HG03575 (cell line): ENCODE measurements around the gene SASH1.

ENCODE experiments used
- ATAC-seq: cut with Tn5 transposase; IDR thresholded peaks from one replicate; pipeline ENCODE4 v1.9.1; 2021; ENCODE audit not compliant: unreplicated experiment, insufficient number of reproducible peaks, low FRiP score; ENCODE audit errors: extremely low read depth

Gene SASH1

DNA sequence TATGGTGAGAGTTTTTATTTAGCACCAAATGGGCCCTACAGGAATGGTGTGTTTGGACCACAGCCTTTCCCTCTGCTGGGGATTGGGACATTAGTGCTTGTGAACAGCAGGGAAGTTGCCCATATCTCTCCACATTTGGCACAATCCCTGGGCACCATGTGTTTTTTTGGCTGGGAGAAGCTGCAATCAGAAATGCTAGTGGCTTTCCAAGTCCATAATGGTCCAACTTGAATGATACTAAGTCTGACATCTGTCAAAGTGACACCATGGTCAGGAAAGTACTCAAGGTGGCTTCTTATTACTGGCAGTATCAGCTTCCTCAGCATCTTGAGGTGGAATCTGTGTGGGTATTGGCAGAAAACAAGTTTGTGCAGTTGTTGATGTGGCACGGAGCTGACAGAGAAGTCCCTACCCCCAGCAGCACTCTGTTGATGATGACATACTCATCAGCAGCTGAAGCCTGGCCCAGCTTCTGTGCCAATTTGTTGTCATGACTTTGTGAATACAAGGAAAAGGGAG, 53.0 kb downstream of the SASH1 start:
- no peak for ATAC-seq

GRCh38 chr6:148396411-148396810, 53.8 kb downstream of the SASH1 start:
- ATAC-seq: no peak

DNA sequence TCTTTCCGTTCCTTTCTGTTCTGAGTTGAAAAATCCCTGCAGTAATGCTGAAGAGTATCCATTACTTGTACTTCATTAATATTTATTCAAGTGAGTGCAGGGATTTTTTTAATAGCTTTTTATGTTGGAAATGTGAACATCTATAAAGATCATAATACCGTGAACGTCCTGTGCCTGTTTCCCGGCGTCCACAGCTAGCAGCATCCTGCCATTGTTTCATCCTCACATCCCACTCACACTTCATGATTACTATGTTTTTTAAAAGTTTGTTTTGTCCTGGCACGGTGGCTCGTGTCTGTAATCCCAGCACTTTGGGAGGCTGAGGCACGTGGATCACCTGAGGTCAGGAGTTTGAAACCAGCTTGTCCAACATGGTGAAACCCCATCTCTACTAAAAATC, 54.3 kb downstream of the SASH1 start:
- no peak for ATAC-seq

DNA sequence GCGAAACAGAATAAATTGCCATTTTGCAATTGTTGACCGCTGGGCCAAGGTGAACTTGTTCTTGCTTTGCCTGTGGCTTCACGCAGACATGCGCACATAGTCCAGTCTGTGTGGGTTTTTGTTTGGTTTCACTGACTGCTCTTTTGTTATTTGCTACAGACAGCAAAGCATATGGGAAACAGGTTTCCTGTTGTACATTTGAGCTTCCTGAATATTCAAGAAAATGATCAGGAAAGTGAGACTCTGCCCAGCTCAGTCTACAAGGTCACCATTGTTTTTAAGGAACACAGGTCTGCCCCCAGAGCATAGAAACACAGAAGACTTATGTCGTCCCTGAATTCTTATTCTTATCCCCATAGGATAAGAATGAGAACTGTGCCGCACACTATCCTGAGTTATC, 55.6 kb downstream of the SASH1 start:
- ATAC-seq: no peak

- ATAC-seq: no peak
These were observed 56.0 kb downstream of the SASH1 start for GRCh38 chr6:148398678-148399077.

GRCh38 chr6:148401571-148401970, 58.9 kb downstream of the SASH1 start:
- ATAC-seq: no peak

- no peak for ATAC-seq
These were observed 61.9 kb downstream of the SASH1 start for GRCh38 chr6:148404456-148405054.

DNA sequence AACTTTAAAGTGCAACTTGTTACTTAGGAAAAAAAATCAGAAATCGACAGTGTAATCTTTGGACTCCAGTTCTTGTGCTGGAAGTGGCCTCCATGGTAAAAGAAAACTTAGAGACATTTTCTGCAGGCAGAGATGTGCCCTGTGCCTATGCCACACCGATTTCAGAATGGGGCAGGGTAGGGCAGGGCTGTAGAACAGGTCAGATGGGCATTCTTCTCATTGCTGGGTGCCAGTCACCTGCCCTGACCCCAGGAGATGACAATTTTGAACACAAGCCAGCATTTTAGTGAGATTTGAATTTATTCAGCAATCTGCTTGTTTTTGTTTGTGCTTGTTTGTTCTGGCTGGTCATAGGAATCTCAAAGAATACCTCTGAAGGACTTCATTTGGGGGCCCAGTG, 63.3 kb downstream of the SASH1 start:
- no peak for ATAC-seq

DNA sequence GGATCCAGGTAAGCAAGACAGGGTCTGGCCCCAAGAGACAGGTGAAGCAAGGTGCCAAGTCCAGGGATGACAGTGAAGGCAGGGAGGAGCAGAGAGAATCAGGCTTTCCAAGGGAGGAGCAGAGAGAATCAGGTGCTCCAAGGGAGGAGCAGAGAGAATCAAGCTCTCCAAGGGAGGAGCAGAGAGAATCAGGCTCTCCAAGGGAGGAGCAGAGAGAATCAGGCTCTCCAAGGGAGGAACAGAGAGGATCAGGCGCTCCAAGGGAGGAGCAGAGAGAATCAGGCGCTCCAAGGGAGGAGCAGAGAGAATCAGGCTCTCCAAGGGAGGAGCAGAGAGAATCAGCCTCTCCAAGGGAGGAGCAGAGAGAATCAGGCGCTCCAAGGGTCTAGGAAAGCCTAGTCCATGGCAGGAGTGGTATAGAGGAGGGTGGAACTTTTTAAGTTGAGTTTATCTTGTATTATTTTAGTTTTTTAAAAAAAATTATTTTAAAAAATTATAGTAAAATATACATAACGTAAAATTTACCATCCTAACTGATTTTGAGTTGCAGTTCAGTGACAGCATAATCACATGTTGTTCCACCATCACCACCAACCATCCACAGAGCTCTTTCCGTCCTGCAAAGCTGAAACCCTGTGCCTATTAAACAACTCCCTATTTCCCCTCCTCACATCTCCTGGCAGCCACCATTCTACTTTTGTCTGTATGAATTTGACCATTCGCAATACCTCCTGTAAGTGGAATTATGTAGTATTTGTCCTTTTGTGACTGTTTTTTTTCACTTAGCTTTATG, 64.1 kb downstream of the SASH1 start:
- ATAC-seq: no peak

DNA sequence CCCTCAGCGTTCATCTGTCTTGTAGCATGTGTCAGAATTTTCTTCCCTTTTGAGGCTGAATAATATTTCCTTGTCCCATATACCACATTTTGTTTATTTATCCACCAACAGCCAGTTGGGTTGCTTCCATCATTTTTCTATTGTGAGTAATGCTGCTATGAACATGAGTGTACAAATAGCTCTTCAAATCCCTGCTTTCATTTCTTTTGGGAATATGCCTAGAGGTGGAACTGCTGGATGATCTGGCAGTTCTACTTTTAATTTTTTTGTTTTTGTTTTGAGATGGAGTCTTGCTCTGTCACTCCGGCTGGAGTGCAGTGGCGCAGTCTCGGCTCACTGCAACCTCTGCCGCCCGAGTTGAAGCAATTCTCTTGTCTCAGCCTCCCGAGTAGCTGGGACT, 64.7 kb downstream of the SASH1 start:
- no peak for ATAC-seq

GRCh38 chr6:148413321-148414091, 70.9 kb downstream of the SASH1 start:
- no peak for ATAC-seq

- no peak for ATAC-seq
These were observed 71.5 kb downstream of the SASH1 start for GRCh38 chr6:148414092-148414489.

- no peak for ATAC-seq
These were observed 72.2 kb downstream of the SASH1 start for GRCh38 chr6:148414836-148415235.

GRCh38 chr6:148415511-148416260, 73.0 kb downstream of the SASH1 start:
- ATAC-seq: no peak

GRCh38 chr6:148416330-148416965, 73.8 kb downstream of the SASH1 start:
- no peak for ATAC-seq

DNA sequence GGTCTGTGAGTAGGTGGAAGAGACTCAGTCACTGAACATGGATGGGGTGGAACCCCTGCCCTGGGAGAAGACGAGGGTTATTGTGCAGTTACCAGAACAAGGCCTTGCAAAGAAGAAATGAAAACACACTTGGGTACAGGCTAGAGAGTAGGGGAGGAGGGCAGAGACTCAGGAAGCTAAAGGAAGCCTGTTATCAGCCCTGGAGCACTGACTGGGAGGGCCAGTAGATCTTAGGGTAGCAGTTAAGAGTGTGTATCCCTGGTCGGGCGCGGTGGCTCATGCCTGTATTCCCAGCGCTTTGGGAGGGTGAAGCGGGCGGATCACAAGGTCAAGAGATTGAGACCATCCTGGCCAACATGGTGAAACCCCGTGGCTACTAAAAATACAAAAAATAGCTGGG, 74.4 kb downstream of the SASH1 start:
- no peak for ATAC-seq

DNA sequence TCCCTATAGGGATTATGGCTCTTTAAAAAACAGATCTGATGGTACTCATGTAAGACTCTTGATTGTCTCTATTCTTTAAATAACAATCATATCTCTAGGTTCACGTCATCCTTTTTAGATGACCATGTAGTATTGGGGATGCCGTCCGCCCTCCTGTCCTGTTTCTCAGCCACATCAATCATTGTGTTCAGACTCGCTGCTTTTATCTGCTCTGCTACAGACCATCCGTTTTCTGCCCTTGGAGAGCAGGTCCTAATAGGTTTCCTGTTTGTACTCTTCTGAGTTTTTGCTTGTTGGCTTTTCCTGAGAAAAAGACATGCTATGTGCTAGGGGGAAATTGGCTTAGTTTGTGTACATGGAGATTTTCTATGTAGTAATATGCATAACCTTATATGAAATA, 76.8 kb downstream of the SASH1 start:
- ATAC-seq: no peak

GRCh38 chr6:148422085-148422484, 79.4 kb downstream of the SASH1 start:
- no peak for ATAC-seq

DNA sequence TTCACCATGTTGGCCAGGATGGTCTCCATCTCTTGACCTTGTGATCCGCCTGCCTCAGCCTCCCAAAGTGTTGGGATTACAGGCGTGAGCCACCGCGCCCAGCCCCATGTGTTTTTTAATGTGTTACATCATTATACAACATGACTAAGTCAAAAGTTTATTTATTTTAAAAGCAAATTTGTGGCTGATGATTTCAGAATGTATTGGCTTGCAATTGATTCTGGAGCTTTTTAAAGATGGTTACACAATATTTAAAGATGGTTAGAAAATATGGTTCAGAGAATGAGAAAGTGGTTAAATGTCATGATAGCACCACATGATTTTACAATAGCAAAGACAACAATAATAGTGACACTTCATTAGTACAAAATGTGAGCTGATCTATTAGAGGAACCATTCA, 80.5 kb downstream of the SASH1 start:
- ATAC-seq: no peak
